Hepatocyte (in vitro differentiated cells): ENCODE data around the gene ATAT1.

Experiments used
- CTCF ChIP-seq: fragments of 200-600 bp; sonication (generic); IDR thresholded peaks from 2 replicates; pipeline ENCODE4 v1.5.1; 2016; ENCODE audit warnings: antibody characterized with exemption, mild to moderate bottlenecking; ENCODE audit not compliant: poor library complexity
- EZH2 ChIP-seq: fragments of 200-600 bp; sonication (generic); IDR thresholded peaks from 2 replicates; pipeline ENCODE4 v1.6.1; 2016; ENCODE audit warnings: antibody characterized with exemption, mild to moderate bottlenecking, borderline replicate concordance
- EZH2phosphoT487 ChIP-seq: fragments of 200-600 bp; sonication (generic); IDR thresholded peaks from one replicate; pipeline ENCODE4 v1.6.1; 2018; ENCODE audit warnings: antibody characterized with exemption, mild to moderate bottlenecking, low read depth, moderate library complexity; ENCODE audit not compliant: unreplicated experiment, severe bottlenecking

GRCh38 chr6:30644769-30645168 is 18.1 kb downstream of the ATAT1 start:
- TF ChIP-seq CTCF, result no peak
- no peak for TF ChIP-seq EZH2
- no peak for TF ChIP-seq EZH2phosphoT487
